MCF 10A (cell line): ENCODE results near the gene FOXN3. TPM values are rescaled to one million over a fixed set of nuclear protein-coding genes. Genes with fewer than 3 reads are reported as not detected.
"Not testable (repeated sequence)": the region's sequence is repeated elsewhere in the genome, so short reads cannot be mapped to it uniquely, and the experiment has no call there.

Source experiments
- BruUV-seq: library from RNA; stranded (reverse); fragments of 400-500 nt; replicated peaks from 2 replicates; lab custom pipeline; 2021; lab: Mats Ljungman, UMichigan
- CTCF ChIA-PET: fragments of 300-600 bp; sonication (Branson Sonifier 250); formaldehyde crosslinking; extraction: SDS; loops from one replicate; lab custom pipeline; 2021; ENCODE audit warnings: antibody characterized with exemption, inconsistent platforms; lab: Yijun Ruan, JAX
- POLR2A ChIA-PET: fragments of 300-600, 350-650 bp; sonication (Branson Sonifier 250); formaldehyde crosslinking; extraction: SDS; loops from one replicate; lab custom pipeline; 2020; ENCODE audit warnings: antibody characterized with exemption, inconsistent platforms; lab: Yijun Ruan, JAX
- DNase-seq: peaks from one replicate; pipeline ENCODE4 v3.0.0-alpha.2; 2018; ENCODE audit not compliant: unreplicated experiment
- H3K27ac Mint-ChIP-seq: one replicate; pipeline ENCODE4 v1.8.0; 2022; ENCODE audit warnings: mild to moderate bottlenecking, low read depth, mixed read lengths; ENCODE audit not compliant: unreplicated experiment
- H3K27me3 Mint-ChIP-seq: one replicate; pipeline ENCODE4 v1.8.0; 2022; ENCODE audit warnings: mixed read lengths; ENCODE audit not compliant: insufficient read depth, unreplicated experiment
- H3K36me3 Mint-ChIP-seq: one replicate; pipeline ENCODE4 v1.8.0; 2022; ENCODE audit warnings: mild to moderate bottlenecking, moderate library complexity, mixed read lengths; ENCODE audit not compliant: insufficient read depth, unreplicated experiment
- H3K4me1 Mint-ChIP-seq: one replicate; pipeline ENCODE4 v1.8.0; 2022; ENCODE audit warnings: mixed read lengths; ENCODE audit not compliant: insufficient read depth, unreplicated experiment
- H3K4me3 Mint-ChIP-seq: one replicate; pipeline ENCODE4 v1.8.0; 2022; ENCODE audit warnings: mild to moderate bottlenecking, moderate library complexity, mixed read lengths; ENCODE audit not compliant: unreplicated experiment
- H3K9me3 Mint-ChIP-seq: one replicate; pipeline ENCODE4 v1.8.0; 2022; ENCODE audit warnings: mixed read lengths; ENCODE audit not compliant: unreplicated experiment
- CTCF ChIP-seq: fragments of 200-600 bp; IDR thresholded peaks from one replicate; pipeline ENCODE4 v1.8.0; 2022; ENCODE audit warnings: antibody characterized with exemption, mild to moderate bottlenecking; ENCODE audit not compliant: unreplicated experiment
- intact Hi-C: fragments of 100-400 bp; cut with micrococcal nuclease; formaldehyde crosslinking; loops from 2 replicates; pipeline ENCODE4 v1.14.1; 2022
- total RNA-seq: library from RNA; stranded (reverse); gene quantifications from 2 replicates; pipeline ENCODE4 v1.2.3, GENCODE V29; 2022

The FOXN3 gene
- total RNA-seq, 1 experiment from 2014 or later, result 27.1 TPM

GRCh38 chr14:89202413-89203190, 214.4 kb downstream of the FOXN3 start:
- intact Hi-C loops, result no loop called here
- no peaks in the 10 kb centered on the region for H3K9me3 Mint-ChIP-seq
- H3K4me3 Mint-ChIP-seq, result no peak overlapping the region
- CTCF ChIA-PET, result no interaction called here
- H3K27me3 Mint-ChIP-seq, result no peaks in the 10 kb centered on the region
- no peak for TF ChIP-seq CTCF
- POLR2A ChIA-PET, result no interaction called here
- no peak overlapping the region for H3K27ac Mint-ChIP-seq
- H3K36me3 Mint-ChIP-seq, result peaks cover 6% of the 10 kb centered on the region
- DNase-seq, result no peak
- no TSS peak for BruUV-seq
- no peaks in the 10 kb centered on the region for H3K4me1 Mint-ChIP-seq

GRCh38 chr14:89201645-89202044, 215.4 kb downstream of the FOXN3 start:
- ChIA-PET CTCF (interaction anchor here (0.7 kb wide), 1 partner anchor 24 kb away, joined by 3 read pairs; no protein-coding TSS in a partner anchor), POLR2A (no interaction called here)
- H3K4me3 Mint-ChIP-seq, result no peak overlapping the region
- H3K4me1 Mint-ChIP-seq, result no peaks in the 10 kb centered on the region
- no TSS peak for BruUV-seq
- H3K27me3 Mint-ChIP-seq, result no peaks in the 10 kb centered on the region
- TF ChIP-seq CTCF, result no peak
- no peaks in the 10 kb centered on the region for H3K9me3 Mint-ChIP-seq
- no peak overlapping the region for H3K27ac Mint-ChIP-seq
- intact Hi-C loops, result no loop called here
- no peak for DNase-seq
- H3K36me3 Mint-ChIP-seq, result peaks cover 6% of the 10 kb centered on the region

GRCh38 chr14:89199357-89199756, 217.7 kb downstream of the FOXN3 start:
- BruUV-seq, H3K4me3 Mint-ChIP-seq, H3K9me3 Mint-ChIP-seq, DNase-seq, POLR2A ChIA-PET, H3K36me3 Mint-ChIP-seq, H3K27me3 Mint-ChIP-seq, H3K4me1 Mint-ChIP-seq, intact Hi-C loops, H3K27ac Mint-ChIP-seq: not testable (repeated sequence)
- CTCF ChIA-PET, result interaction anchor here (0.7 kb wide), 2 partner anchors 9 to 15 kb away, joined by 4 to 5 read pairs; no protein-coding TSS in a partner anchor

GRCh38 chr14:89198544-89199329, 218.3 kb downstream of the FOXN3 start:
- TF ChIP-seq CTCF, result no peak
- BruUV-seq, result no TSS peak
- CTCF ChIA-PET, result interaction anchor here (0.7 to 1.0 kb wide), 4 partner anchors 10 to 1201 kb away, joined by 4 to 5 read pairs (median 4); no protein-coding TSS in a partner anchor
- intact Hi-C loops, result no loop called here
- no peak overlapping the region for H3K4me3 Mint-ChIP-seq
- no peaks in the 10 kb centered on the region for H3K9me3 Mint-ChIP-seq
- no peak overlapping the region for H3K27ac Mint-ChIP-seq
- H3K4me1 Mint-ChIP-seq, result no peaks in the 10 kb centered on the region
- no peaks in the 10 kb centered on the region for H3K36me3 Mint-ChIP-seq
- POLR2A ChIA-PET, result no interaction called here
- H3K27me3 Mint-ChIP-seq, result no peaks in the 10 kb centered on the region
- DNase-seq, result no peak
